Endothelial cell (in vitro differentiated cells): ENCODE measurements around the gene PML. TPM values are rescaled to one million over a fixed set of nuclear protein-coding genes. Genes with fewer than 3 reads are reported as not detected.

Experiments used
- DNase-seq: peaks from one replicate; pipeline ENCODE4 v3.0.0; 2021; ENCODE audit warnings: low spot score
- H3K27ac Mint-ChIP-seq: one replicate; pipeline ENCODE4 v1.8.0; 2021; ENCODE audit warnings: mixed read lengths, inconsistent platforms; ENCODE audit not compliant: unreplicated experiment
- H3K27me3 Mint-ChIP-seq: one replicate; pipeline ENCODE4 v1.8.0; 2021; ENCODE audit warnings: mild to moderate bottlenecking, moderate library complexity, mixed read lengths, inconsistent platforms; ENCODE audit not compliant: unreplicated experiment
- H3K36me3 Mint-ChIP-seq: one replicate; pipeline ENCODE4 v1.8.0; 2021; ENCODE audit warnings: mild to moderate bottlenecking, low read depth, mixed read lengths, inconsistent platforms; ENCODE audit not compliant: unreplicated experiment
- H3K4me1 Mint-ChIP-seq: one replicate; pipeline ENCODE4 v1.8.0; 2021; ENCODE audit warnings: mild to moderate bottlenecking, mixed read lengths, inconsistent platforms; ENCODE audit not compliant: unreplicated experiment
- H3K4me3 Mint-ChIP-seq: one replicate; pipeline ENCODE4 v1.8.0; 2021; ENCODE audit warnings: mild to moderate bottlenecking, mixed read lengths, inconsistent platforms; ENCODE audit not compliant: unreplicated experiment
- H3K9me3 Mint-ChIP-seq: one replicate; pipeline ENCODE4 v1.8.0; 2021; ENCODE audit warnings: mixed read lengths, inconsistent platforms; ENCODE audit not compliant: unreplicated experiment
- CTCF ChIP-seq: fragments of 200-600 bp; sonication (generic); IDR thresholded peaks from one replicate; pipeline ENCODE4 v1.5.0; 2021; ENCODE audit warnings: antibody characterized with exemption; ENCODE audit not compliant: unreplicated experiment
- total RNA-seq: library from RNA; stranded (reverse); fragmentation: NEBNext Ultra II Directional; extraction: Animal tissue kit (Norgen Biotek cat#: 25700); gene quantifications from one replicate; pipeline ENCODE4 v1.2.1, GENCODE V29; 2021; ENCODE audit not compliant: unreplicated experiment

PML gene
- total RNA-seq, 1 donor from 2014 or later: 161 TPM

DNA sequence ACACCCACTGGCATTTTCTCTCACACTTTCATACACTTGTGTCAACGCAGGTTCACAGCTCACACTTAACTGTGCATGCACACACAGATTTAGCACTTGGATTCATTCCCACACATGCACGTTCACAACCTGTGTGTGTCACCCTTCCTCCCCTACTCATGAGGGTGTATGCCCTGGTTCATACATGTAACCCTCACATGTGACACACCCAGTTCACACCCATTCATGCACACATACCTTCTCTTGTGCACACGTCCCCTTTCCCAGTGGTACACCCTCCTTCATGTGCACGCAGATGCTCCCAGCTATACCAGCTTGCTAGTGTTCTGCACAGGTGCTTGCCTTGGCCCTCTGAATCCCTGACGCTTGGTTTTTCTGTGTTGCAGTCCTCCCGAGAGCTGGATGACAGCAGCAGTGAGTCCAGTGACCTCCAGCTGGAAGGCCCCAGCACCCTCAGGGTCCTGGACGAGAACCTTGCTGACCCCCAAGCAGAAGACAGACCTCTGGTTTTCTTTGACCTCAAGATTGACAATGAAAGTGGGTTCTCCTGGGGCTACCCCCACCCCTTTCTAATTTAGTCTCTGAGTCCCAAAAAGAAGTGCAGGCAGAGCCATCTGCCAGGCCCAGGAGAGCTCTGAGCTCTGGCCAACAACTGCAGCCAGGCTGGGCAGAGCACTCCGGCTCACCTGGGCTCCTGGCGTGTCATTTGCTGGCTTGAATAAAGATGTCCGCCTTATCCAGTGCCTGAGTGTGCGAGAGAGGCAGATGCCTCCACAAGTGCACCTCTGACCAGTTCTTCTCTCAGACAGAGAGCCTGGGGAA lies 48.3 kb downstream of the PML start:
- Mint-ChIP-seq H3K27ac (no peak overlapping the region), H3K36me3 (peaks cover 13% of the 10 kb centered on the region), H3K9me3 (no peaks in the 10 kb centered on the region), H3K4me3 (peak overlapping the region; percentile 63), H3K27me3 (peaks cover 10% of the 10 kb centered on the region), H3K4me1 (peaks cover 17% of the 10 kb centered on the region)
- no peak for DNase-seq
- no peak for TF ChIP-seq CTCF

GRCh38 chr15:74043425-74044266 lies 49.1 kb downstream of the PML start:
- no peak overlapping the region for H3K27ac Mint-ChIP-seq
- peaks cover 9% of the 10 kb centered on the region for H3K27me3 Mint-ChIP-seq
- DNase-seq: no peak
- no peaks in the 10 kb centered on the region for H3K9me3 Mint-ChIP-seq
- no peak overlapping the region for H3K4me3 Mint-ChIP-seq
- TF ChIP-seq CTCF: no peak
- peaks cover 18% of the 10 kb centered on the region for H3K4me1 Mint-ChIP-seq
- H3K36me3 Mint-ChIP-seq: peaks cover 9% of the 10 kb centered on the region

GRCh38 chr15:74044267-74045110 lies 50.0 kb downstream of the PML start:
- Mint-ChIP-seq H3K36me3 (peaks cover 9% of the 10 kb centered on the region), H3K9me3 (no peaks in the 10 kb centered on the region), H3K27me3 (peaks cover 9% of the 10 kb centered on the region), H3K4me1 (peaks cover 18% of the 10 kb centered on the region), H3K27ac (no peak overlapping the region), H3K4me3 (no peak overlapping the region)
- no peak for DNase-seq
- TF ChIP-seq CTCF: no peak

DNA sequence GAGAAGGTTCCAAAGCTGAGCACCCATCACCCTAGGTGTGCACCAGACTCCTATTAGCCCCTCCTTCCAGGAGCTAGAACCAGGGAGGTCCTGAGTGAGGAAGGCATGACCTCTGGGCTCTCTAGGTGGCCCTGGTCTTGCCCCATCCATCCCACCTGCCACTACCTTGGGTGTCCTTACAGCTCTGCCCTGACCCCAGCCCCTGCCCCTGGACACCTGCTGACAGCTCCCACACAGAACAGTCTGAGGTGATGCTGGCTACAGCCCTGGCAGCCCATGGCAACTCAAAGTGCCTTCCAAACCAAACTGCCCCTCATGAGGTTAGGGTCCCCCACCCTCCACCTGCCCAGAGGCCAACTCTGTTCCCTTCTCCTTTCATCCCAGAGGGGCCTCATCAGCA lies 50.7 kb downstream of the PML start:
- no peak for DNase-seq
- no peak for TF ChIP-seq CTCF
- Mint-ChIP-seq H3K27me3 (peaks cover 9% of the 10 kb centered on the region), H3K4me1 (peaks cover 15% of the 10 kb centered on the region), H3K27ac (no peak overlapping the region), H3K9me3 (no peaks in the 10 kb centered on the region), H3K4me3 (no peak overlapping the region), H3K36me3 (peaks cover 9% of the 10 kb centered on the region)
